HEK293 (cell line): ENCODE results near the gene BTN2A1.

Experiments
- CTCF ChIP-seq: fragments of 450-650 bp; formaldehyde crosslinking; IDR thresholded peaks from 2 replicates; pipeline ENCODE4 v1.5.1; 2016; ENCODE audit warnings: missing biosample characterization, missing genetic modification characterization
- ZNF121 ChIP-seq: fragments of 450-650 bp; formaldehyde crosslinking; IDR thresholded peaks from 2 replicates; pipeline ENCODE4 v1.5.1; 2016; ENCODE audit warnings: missing biosample characterization, missing genetic modification characterization
- ZNF140 ChIP-seq: fragments of 450-650 bp; formaldehyde crosslinking; IDR thresholded peaks from 2 replicates; pipeline ENCODE4 v1.5.1; 2016; ENCODE audit warnings: missing biosample characterization, missing genetic modification characterization
- ZNF391 ChIP-seq: fragments of 450-650 bp; formaldehyde crosslinking; IDR thresholded peaks from 2 replicates; pipeline ENCODE4 v1.5.1; 2016; ENCODE audit warnings: low read depth, missing biosample characterization, missing genetic modification characterization, borderline replicate concordance
- ZSCAN4 ChIP-seq: fragments of 450-650 bp; formaldehyde crosslinking; IDR thresholded peaks from 2 replicates; pipeline ENCODE4 v1.5.1; 2017; ENCODE audit warnings: missing biosample characterization, missing genetic modification characterization

GRCh38 chr6:26437550-26437949 lies 20.2 kb upstream of the BTN2A1 start:
- TF ChIP-seq CTCF (tag by site-specific recombination), result no peak
- TF ChIP-seq ZSCAN4, result no peak
- no peak for TF ChIP-seq ZNF391
- no peak for TF ChIP-seq ZNF121
- no peak for TF ChIP-seq ZNF140 (tag by site-specific recombination)
